Nephron progenitor cell (in vitro differentiated cells): ENCODE data around the gene PCDH12.

ENCODE experiments used
- DNase-seq: peaks from one replicate; pipeline ENCODE4 v3.0.0; 2021
- H3K27ac Mint-ChIP-seq: 2 replicates; pipeline ENCODE4 v1.8.0; 2021; ENCODE audit warnings: mild to moderate bottlenecking, moderate library complexity, mixed read lengths
- H3K27me3 Mint-ChIP-seq: 2 replicates; pipeline ENCODE4 v1.8.0; 2021; ENCODE audit warnings: mild to moderate bottlenecking, low read depth, mixed read lengths; ENCODE audit not compliant: poor library complexity
- H3K36me3 Mint-ChIP-seq: 2 replicates; pipeline ENCODE4 v1.8.0; 2021; ENCODE audit warnings: low read depth, mixed read lengths
- H3K4me1 Mint-ChIP-seq: 2 replicates; pipeline ENCODE4 v1.8.0; 2021; ENCODE audit warnings: mixed read lengths
- H3K4me3 Mint-ChIP-seq: 2 replicates; pipeline ENCODE4 v1.8.0; 2021; ENCODE audit warnings: mild to moderate bottlenecking, moderate library complexity, mixed read lengths
- H3K9me3 Mint-ChIP-seq: 2 replicates; pipeline ENCODE4 v1.8.0; 2021; ENCODE audit warnings: mild to moderate bottlenecking, moderate library complexity, mixed read lengths
- CTCF ChIP-seq: fragments of 200-600 bp; sonication (generic); IDR thresholded peaks from 2 replicates; pipeline ENCODE4 v1.5.0; 2021; ENCODE audit warnings: antibody characterized with exemption

PCDH12 gene

GRCh38 chr5:141989720-141990119, 31.7 kb upstream of the PCDH12 start:
- Mint-ChIP-seq H3K4me1 (peaks cover 14% of the 10 kb centered on the region), H3K27ac (no peak overlapping the region), H3K27me3 (no peaks in the 10 kb centered on the region), H3K36me3 (peaks cover 54% of the 10 kb centered on the region), H3K9me3 (no peaks in the 10 kb centered on the region), H3K4me3 (no peak overlapping the region)
- DNase-seq = no peak
- no peak for TF ChIP-seq CTCF

- H3K4me1 Mint-ChIP-seq = no peaks in the 10 kb centered on the region
- no peak for TF ChIP-seq CTCF
- peaks cover 64% of the 10 kb centered on the region for H3K36me3 Mint-ChIP-seq
- no peak for DNase-seq
- H3K27me3 Mint-ChIP-seq = no peaks in the 10 kb centered on the region
- no peaks in the 10 kb centered on the region for H3K9me3 Mint-ChIP-seq
- no peak overlapping the region for H3K4me3 Mint-ChIP-seq
- H3K27ac Mint-ChIP-seq = peak overlapping the region; percentile 1
Observed at GRCh38 chr5:141986072-141986471, 28.1 kb upstream of the PCDH12 start.

- TF ChIP-seq CTCF = no peak
- Mint-ChIP-seq H3K27me3 (no peaks in the 10 kb centered on the region), H3K27ac (no peak overlapping the region), H3K9me3 (no peaks in the 10 kb centered on the region), H3K36me3 (peaks cover 82% of the 10 kb centered on the region), H3K4me1 (no peaks in the 10 kb centered on the region), H3K4me3 (no peak overlapping the region)
- no peak for DNase-seq
Observed at GRCh38 chr5:141982626-141983025, 24.6 kb upstream of the PCDH12 start.

- Mint-ChIP-seq H3K27me3 (no peaks in the 10 kb centered on the region), H3K4me3 (no peak overlapping the region), H3K4me1 (no peaks in the 10 kb centered on the region), H3K36me3 (peaks cover 77% of the 10 kb centered on the region), H3K9me3 (no peaks in the 10 kb centered on the region), H3K27ac (no peak overlapping the region)
- no peak for DNase-seq
- no peak for TF ChIP-seq CTCF
Observed at GRCh38 chr5:141978389-141978788, 20.4 kb upstream of the PCDH12 start.

- Mint-ChIP-seq H3K4me3 (no peak overlapping the region), H3K9me3 (no peaks in the 10 kb centered on the region), H3K4me1 (no peaks in the 10 kb centered on the region), H3K27ac (no peak overlapping the region), H3K36me3 (peaks cover 67% of the 10 kb centered on the region), H3K27me3 (no peaks in the 10 kb centered on the region)
- no peak for TF ChIP-seq CTCF
- no peak for DNase-seq
Observed at GRCh38 chr5:141976176-141976575, 18.2 kb upstream of the PCDH12 start.

GRCh38 chr5:141973871-141974595, 16.0 kb upstream of the PCDH12 start:
- Mint-ChIP-seq H3K27ac (no peak overlapping the region), H3K27me3 (peaks cover 2% of the 10 kb centered on the region), H3K4me3 (no peak overlapping the region), H3K36me3 (peaks cover 53% of the 10 kb centered on the region), H3K4me1 (peaks cover 16% of the 10 kb centered on the region), H3K9me3 (no peaks in the 10 kb centered on the region)
- no peak for TF ChIP-seq CTCF
- DNase-seq = no peak
